IMR-90 (cell line): ENCODE results near the gene SLC16A7. TPM values are rescaled to one million over a fixed set of nuclear protein-coding genes. Genes with fewer than 3 reads are reported as not detected.

ENCODE experiments used
- ATAC-seq: fragments of 200-7000 bp; cut with Tn5 transposase; 2 replicates; pipeline ENCODE4 v1.9.1; 2020; ENCODE audit warnings: low read depth, mild to moderate bottlenecking, moderate library complexity
- BruUV-seq: library from RNA; stranded (reverse); fragments of 400-500 nt; replicated peaks from 2 replicates; lab custom pipeline; 2021; lab: Mats Ljungman, UMichigan
- CTCF ChIA-PET: fragments of 300-600 bp; formaldehyde crosslinking; extraction: SDS; loops from one replicate; lab custom pipeline; 2021; ENCODE audit warnings: antibody characterized with exemption; lab: Yijun Ruan, JAX
- POLR2A ChIA-PET: fragments of 300-600 bp; sonication (Branson Sonifier 250); formaldehyde crosslinking; loops from one replicate; lab custom pipeline; 2022; ENCODE audit warnings: antibody characterized with exemption; ENCODE audit not compliant: unreplicated experiment; lab: Charles Lee
- DNase-seq: peaks from one replicate; pipeline ENCODE4 v3.0.0; 2013
- H2AFZ ChIP-seq: replicated peaks from 2 replicates; pipeline ENCODE3; 2013; ENCODE audit warnings: low read length, mild to moderate bottlenecking; ENCODE audit not compliant: poor library complexity
- H2AK5ac ChIP-seq: 2 replicates; pipeline ENCODE4 v1.6.1; 2013; ENCODE audit warnings: low read depth, low read length, inconsistent platforms
- H2AK9ac ChIP-seq: replicated peaks from 2 replicates; pipeline ENCODE3; 2013; ENCODE audit warnings: mild to moderate bottlenecking, low read depth, low read length, moderate library complexity; ENCODE audit not compliant: poor library complexity
- H2BK120ac ChIP-seq: 2 replicates; pipeline ENCODE4 v1.6.1; 2013; ENCODE audit warnings: low read depth, low read length, inconsistent platforms
- H2BK15ac ChIP-seq: 3 replicates; pipeline ENCODE4 v1.6.1; 2013; ENCODE audit warnings: low read depth, low read length, inconsistent platforms
- H2BK20ac ChIP-seq: 2 replicates; pipeline ENCODE4 v1.6.1; 2013; ENCODE audit warnings: low read depth, mild to moderate bottlenecking, inconsistent platforms, low read length, moderate library complexity
- H2BK5ac ChIP-seq: 2 replicates; pipeline ENCODE4 v1.6.1; 2013; ENCODE audit warnings: mild to moderate bottlenecking, low read depth, low read length, inconsistent platforms; ENCODE audit not compliant: poor library complexity, severe bottlenecking
- H3K14ac ChIP-seq: replicated peaks from 2 replicates; pipeline ENCODE4 v1.6.1; 2013; ENCODE audit warnings: low read depth, low read length, inconsistent platforms
- H3K18ac ChIP-seq: 2 replicates; pipeline ENCODE4 v1.6.1; 2013; ENCODE audit warnings: low read depth, low read length, control low read depth
- H3K23ac ChIP-seq: 2 replicates; pipeline ENCODE4 v1.6.1; 2013; ENCODE audit warnings: low read depth, low read length, inconsistent platforms
- H3K27ac ChIP-seq: 2 replicates; pipeline ENCODE4 v1.5.1; 2013; ENCODE audit warnings: mild to moderate bottlenecking, control low read depth, low read length; ENCODE audit not compliant: insufficient read depth
- H3K27me3 ChIP-seq: 2 replicates; pipeline ENCODE4 v1.6.1; 2013; ENCODE audit warnings: low read length; ENCODE audit not compliant: control insufficient read depth, insufficient read depth
- H3K36me3 ChIP-seq: 2 replicates; pipeline ENCODE4 v1.6.1; 2013; ENCODE audit warnings: low read length, mixed read lengths; ENCODE audit not compliant: control insufficient read depth, insufficient read depth
- H3K4ac ChIP-seq: 2 replicates; pipeline ENCODE4 v1.6.1; 2013; ENCODE audit warnings: low read depth, low read length, inconsistent platforms
- H3K4me1 ChIP-seq: 2 replicates; pipeline ENCODE4 v1.6.1; 2013; ENCODE audit warnings: low read length, mixed read lengths; ENCODE audit not compliant: control insufficient read depth, insufficient read depth
- H3K4me2 ChIP-seq: 2 replicates; pipeline ENCODE4 v1.6.1; 2013; ENCODE audit warnings: low read depth, mild to moderate bottlenecking, control low read depth, low read length, moderate library complexity
- H3K4me3 ChIP-seq: 2 replicates; pipeline ENCODE4 v1.5.1; 2013; ENCODE audit warnings: low read depth, mild to moderate bottlenecking, control low read depth, low read length, moderate library complexity; ENCODE audit not compliant: insufficient read depth
- H3K56ac ChIP-seq: 2 replicates; pipeline ENCODE4 v1.6.1; 2013; ENCODE audit warnings: low read length, inconsistent platforms; ENCODE audit not compliant: insufficient read depth; ENCODE audit errors: extremely low read depth
- H3K79me1 ChIP-seq, 2 experiments: 2 replicates each; pipeline ENCODE4 v1.6.1; 2013; ENCODE audit warnings: low read length in 2 of 2, inconsistent platforms in 1 of 2, low read depth in 1 of 2
- H3K9ac ChIP-seq: 2 replicates; pipeline ENCODE4 v1.6.1; 2013; ENCODE audit warnings: low read depth, low read length, control low read depth
- H3K9me1 ChIP-seq: 2 replicates; pipeline ENCODE4 v1.6.1; 2013; ENCODE audit warnings: low read length, inconsistent platforms; ENCODE audit not compliant: insufficient read depth
- H3K9me3 ChIP-seq: 2 replicates; pipeline ENCODE4 v1.6.1; 2013; ENCODE audit warnings: low read length; ENCODE audit not compliant: control insufficient read depth, insufficient read depth
- H4K20me1 ChIP-seq: 2 replicates; pipeline ENCODE4 v1.6.1; 2013; ENCODE audit warnings: low read length, inconsistent platforms; ENCODE audit not compliant: insufficient read depth
- H4K5ac ChIP-seq: 2 replicates; pipeline ENCODE4 v1.6.1; 2013; ENCODE audit warnings: mild to moderate bottlenecking, low read depth, low read length, control low read depth
- H4K8ac ChIP-seq, 2 experiments: 2 replicates each; pipeline ENCODE4 v1.6.1; 2013; ENCODE audit warnings: low read depth in 2 of 2, low read length in 2 of 2, control low read depth in 1 of 2, inconsistent platforms in 1 of 2
- H4K91ac ChIP-seq: 2 replicates; pipeline ENCODE4 v1.6.1; 2013; ENCODE audit warnings: low read depth, low read length, inconsistent platforms; ENCODE audit not compliant: insufficient read depth
- BHLHE40 ChIP-seq: fragments of 150-350 bp; IDR thresholded peaks from 2 replicates; pipeline ENCODE4 v1.6.1; 2016; ENCODE audit warnings: mild to moderate bottlenecking, low read depth, low read length
- CEBPB ChIP-seq: IDR thresholded peaks from 2 replicates; pipeline ENCODE4 v1.6.1; 2012; ENCODE audit warnings: low read depth, low read length, improper control_type of control experiment
- CHD1 ChIP-seq: IDR thresholded peaks from 2 replicates; pipeline ENCODE4 v1.6.1; 2012; ENCODE audit warnings: low read depth, low read length, improper control_type of control experiment
- CTCF ChIP-seq: conservative IDR thresholded peaks from 2 replicates; pipeline ENCODE4 v1.5.1; 2012; ENCODE audit warnings: mild to moderate bottlenecking, low read depth, low read length, improper control_type of control experiment
- ELK1 ChIP-seq: fragments of 150-350 bp; IDR thresholded peaks from 2 replicates; pipeline ENCODE4 v1.6.1; 2016; ENCODE audit warnings: low read depth, mild to moderate bottlenecking, low read length, moderate library complexity, borderline replicate concordance
- FOS ChIP-seq: fragments of 150-350 bp; IDR thresholded peaks from 2 replicates; pipeline ENCODE4 v1.6.1; 2016; ENCODE audit warnings: low read depth, low read length
- MAFK ChIP-seq: IDR thresholded peaks from 2 replicates; pipeline ENCODE4 v1.6.1; 2012; ENCODE audit warnings: low read depth, low read length, improper control_type of control experiment
- MAZ ChIP-seq: IDR thresholded peaks from 2 replicates; pipeline ENCODE4 v1.6.1; 2012; ENCODE audit warnings: low read depth, mild to moderate bottlenecking, low read length, improper control_type of control experiment, moderate library complexity, borderline replicate concordance
- MXI1 ChIP-seq: IDR thresholded peaks from 2 replicates; pipeline ENCODE4 v1.6.1; 2012; ENCODE audit warnings: low read depth, mild to moderate bottlenecking, low read length, moderate library complexity, borderline replicate concordance
- NFE2L2 ChIP-seq: fragments of 150-350 bp; IDR thresholded peaks from 2 replicates; pipeline ENCODE4 v1.6.1; 2016; ENCODE audit warnings: low read depth, mild to moderate bottlenecking, low read length
- POLR2A ChIP-seq: IDR thresholded peaks from 2 replicates; pipeline ENCODE4 v1.6.1; 2012; ENCODE audit warnings: mild to moderate bottlenecking, low read depth, low read length
- RCOR1 ChIP-seq: IDR thresholded peaks from 2 replicates; pipeline ENCODE4 v1.6.1; 2012; ENCODE audit warnings: mild to moderate bottlenecking, low read length, improper control_type of control experiment; ENCODE audit not compliant: insufficient replicate concordance
- RFX5 ChIP-seq: IDR thresholded peaks from 2 replicates; pipeline ENCODE4 v1.8.0; 2012; ENCODE audit warnings: low read depth, mild to moderate bottlenecking, low read length, moderate library complexity
- SMC3 ChIP-seq: fragments of 150-350 bp; IDR thresholded peaks from 2 replicates; pipeline ENCODE4 v1.6.1; 2016; ENCODE audit warnings: low read depth, mild to moderate bottlenecking, antibody characterized with exemption, low read length, moderate library complexity
- USF2 ChIP-seq: fragments of 150-350 bp; IDR thresholded peaks from 2 replicates; pipeline ENCODE4 v1.6.1; 2017; ENCODE audit warnings: mild to moderate bottlenecking, antibody characterized with exemption, low read length, low read depth
- dilution Hi-C: fragments of 300-500 bp; cut with HindIII; formaldehyde crosslinking; loops from one replicate; pipeline ENCODE4 v1.14.3; 2018; ENCODE audit warnings: low sequenced_read_pairs; ENCODE audit not compliant: unreplicated experiment
- in situ Hi-C: fragments of 300-500 bp; cut with MboI; formaldehyde crosslinking; loops from 3 replicates; pipeline ENCODE4 v1.14.3; 2019; ENCODE audit warnings: low sequenced_read_pairs, inconsistent platforms, mixed read lengths
- intact Hi-C: fragments of 100-400 bp; cut with micrococcal nuclease; formaldehyde crosslinking; loops from 2 replicates; pipeline ENCODE4 v1.10.0; 2022
- polyA plus RNA-seq, 3 experiments: library from polyadenylated mRNA; depleted of rRNA; stranded (reverse); fragments of >200 nt; gene quantifications; 2 replicates each; pipeline ENCODE4 v1.2.3, GENCODE V29; 2012; ENCODE audit warnings: low replicate concordance in 1 of 3
- total RNA-seq: library from RNA; depleted of rRNA; stranded (reverse); fragments of >200 nt; gene quantifications from 2 replicates; pipeline ENCODE4 v1.2.3, GENCODE V29; 2012

Gene SLC16A7
- total and polyA plus RNA-seq, 2 of the 4 experiments (the other 2 are of a cell fraction) = 2.6 to 21.5 TPM

- no peak for TF ChIP-seq MXI1
Measured at GRCh38 chr12:59597385-59597781, 1.6 kb downstream of the SLC16A7 start (continued).

GRCh38 chr12:59600171-59600570 lies 4.3 kb downstream of the SLC16A7 start:
- Histone ChIP-seq H4K91ac (no peak overlapping the region), H4K8ac (no peak overlapping the region), H3K27ac (no peak overlapping the region), H3K9me1 (no peaks in the 10 kb centered on the region; the same call in 1 of the 2 replicates), H2BK120ac (no peak overlapping the region), H3K23ac (no peak overlapping the region), H3K9me3 (no peaks in the 10 kb centered on the region), H3K14ac (no peak overlapping the region), H3K4me3 (no peak overlapping the region), H2AK9ac (no peak overlapping the region), H3K4me2 (no peak overlapping the region), H3K27me3 (no peaks in the 10 kb centered on the region), H4K20me1 (no peaks in the 10 kb centered on the region), H3K18ac (no peak overlapping the region), H2BK20ac (no peak overlapping the region), H3K4me1 (no peaks in the 10 kb centered on the region), H3K56ac (no peak overlapping the region), H3K9ac (no peak overlapping the region), H3K36me3 (no peaks in the 10 kb centered on the region; the same call in 1 of the 2 replicates), H2BK15ac (no peak overlapping the region), H2AFZ (no peak overlapping the region), H2BK5ac (no peak overlapping the region), H3K79me1 (peaks cover 3 to 5% of the 10 kb centered on the region in 2 experiments; a peak in 2 of 4 replicates), H4K5ac (no peak overlapping the region), H2AK5ac (no peak overlapping the region), H3K4ac (no peak overlapping the region)
- intact Hi-C loops = no loop called here
- ATAC-seq (no peak), DNase-seq (peak; percentile 8)
- no TSS peak for BruUV-seq
- in situ Hi-C loops = no loop called here
- no peak for TF ChIP-seq MXI1
- no peak for TF ChIP-seq CTCF
- no peak for TF ChIP-seq MAFK
- no peak for TF ChIP-seq POLR2A
- TF ChIP-seq FOS = no peak
- no peak for TF ChIP-seq CHD1
- no peak for TF ChIP-seq USF2
- TF ChIP-seq CEBPB = no peak
- no peak for TF ChIP-seq RCOR1
- TF ChIP-seq ELK1 = no peak
- no peak for TF ChIP-seq RFX5
- TF ChIP-seq BHLHE40 = no peak
- TF ChIP-seq NFE2L2 = no peak
- TF ChIP-seq MAZ = no peak
- no peak for TF ChIP-seq SMC3
- dilution Hi-C loops = no loop called here
- ChIA-PET CTCF (interaction anchor here (0.5 to 1.3 kb wide), 2 partner anchors 11 to 870 kb away, joined by 3 read pairs; no protein-coding TSS in a partner anchor), POLR2A (no interaction called here)
